Putamen (tissue), 1 donor: ENCODE data around the gene HSPA8.
"Not testable (repeated sequence)": the region's sequence is repeated elsewhere in the genome, so short reads cannot be mapped to it uniquely, and the experiment has no call there.

Experiments
- DNase-seq: peaks from one replicate; pipeline ENCODE4 v3.0.0-alpha.2; 2016; ENCODE audit warnings: low spot score

HSPA8 gene

GRCh38 chr11:123061403-123062157 lies at the start of gene HSPA8:
TSS of gene HSPA8 (minus strand) at chr11:123062136. CDS start at chr11:123061324, 812 bp downstream.
- DNase-seq = peak; percentile 64

- peak; percentile 15 for DNase-seq
Observed at GRCh38 chr11:123111465-123111864, 49.5 kb upstream of the HSPA8 start.

- DNase-seq = no peak
Observed at GRCh38 chr11:123110397-123110796, 48.5 kb upstream of the HSPA8 start.

GRCh38 chr11:123107945-123108495 lies 46.1 kb upstream of the HSPA8 start:
- no peak for DNase-seq

GRCh38 chr11:123104697-123105096 lies 42.8 kb upstream of the HSPA8 start:
- no peak for DNase-seq

- peak; percentile 83 for DNase-seq
Observed at GRCh38 chr11:123103326-123103980, 41.5 kb upstream of the HSPA8 start.

- no peak for DNase-seq
Observed at GRCh38 chr11:123100379-123101085, 38.6 kb upstream of the HSPA8 start.

GRCh38 chr11:123098990-123099389 lies 37.1 kb upstream of the HSPA8 start:
- DNase-seq = no peak

GRCh38 chr11:123093739-123094138 lies 31.8 kb upstream of the HSPA8 start:
- DNase-seq = no peak

GRCh38 chr11:123091506-123091905 lies 29.6 kb upstream of the HSPA8 start:
- no peak for DNase-seq

GRCh38 chr11:123090168-123090567 lies 28.2 kb upstream of the HSPA8 start:
- DNase-seq = not testable (repeated sequence)

GRCh38 chr11:123088896-123089295 lies 27.0 kb upstream of the HSPA8 start:
- not testable (repeated sequence) for DNase-seq

- not testable (repeated sequence) for DNase-seq
Observed at GRCh38 chr11:123087657-123088056, 25.7 kb upstream of the HSPA8 start.

- no peak for DNase-seq
Observed at GRCh38 chr11:123086305-123086704, 24.4 kb upstream of the HSPA8 start.

- no peak for DNase-seq
Observed at GRCh38 chr11:123085497-123085896, 23.6 kb upstream of the HSPA8 start.

- DNase-seq = no peak
Observed at GRCh38 chr11:123084454-123084853, 22.5 kb upstream of the HSPA8 start.

- no peak for DNase-seq
Observed at GRCh38 chr11:123083623-123084029, 21.7 kb upstream of the HSPA8 start.

GRCh38 chr11:123082977-123083376 lies 21.0 kb upstream of the HSPA8 start:
- no peak for DNase-seq

- no peak for DNase-seq
Observed at GRCh38 chr11:123080015-123080414, 18.1 kb upstream of the HSPA8 start.

GRCh38 chr11:123076484-123076883 lies 14.5 kb upstream of the HSPA8 start:
- no peak for DNase-seq

GRCh38 chr11:123073343-123074057 lies 11.6 kb upstream of the HSPA8 start:
- DNase-seq = no peak

GRCh38 chr11:123072762-123073161 lies 10.8 kb upstream of the HSPA8 start:
- no peak for DNase-seq
